Keratinocyte (primary cell): ENCODE data around the gene CMIP. TPM values are rescaled to one million over a fixed set of nuclear protein-coding genes. Genes with fewer than 3 reads are reported as not detected.

Experiments used
- DNase-seq: peaks from one replicate; pipeline ENCODE4 v3.0.0-alpha.2; 2011; ENCODE audit warnings: low read depth, missing footprints, low spot score
- FAIRE-seq: peaks from 2 replicates; lab custom pipeline; 2011; peaks lifted over from hg19 to GRCh38; lab: Jason Lieb, UNC
- H2AFZ ChIP-seq: 2 replicates; pipeline ENCODE4 v1.6.0; 2012; ENCODE audit warnings: low read length, control low read depth, inconsistent platforms; ENCODE audit not compliant: control insufficient read depth
- H3K27ac ChIP-seq: 2 replicates; pipeline ENCODE4 v1.5.1; 2011; ENCODE audit warnings: low read length; ENCODE audit not compliant: control insufficient read depth, insufficient read depth
- H3K27me3 ChIP-seq: 3 replicates; pipeline ENCODE4 v1.6.0; 2011; ENCODE audit warnings: low read length; ENCODE audit not compliant: control insufficient read depth, insufficient read depth; ENCODE audit errors: extremely low read depth
- H3K36me3 ChIP-seq, 2 experiments: 2 replicates in 1 of 2; 3 replicates in 1 of 2; pipeline ENCODE4 v1.5.1; 2011; ENCODE audit warnings: low read length in 2 of 2, mild to moderate bottlenecking in 1 of 2; ENCODE audit not compliant: control insufficient read depth in 2 of 2, insufficient read depth in 2 of 2; ENCODE audit errors: extremely low read depth in 1 of 2
- H3K4me1 ChIP-seq: 3 replicates; pipeline ENCODE4 v1.5.1; 2011; ENCODE audit warnings: low read length; ENCODE audit not compliant: control insufficient read depth, insufficient read depth; ENCODE audit errors: extremely low read depth
- H3K4me2 ChIP-seq: 3 replicates; pipeline ENCODE4 v1.6.0; 2011; ENCODE audit warnings: low read depth, low read length; ENCODE audit not compliant: control insufficient read depth, insufficient read depth; ENCODE audit errors: extremely low read depth
- H3K4me3 ChIP-seq, 3 experiments: fragments of 200-600 bp in 1 of 3; sonication (generic) in 1 of 3; 2 replicates in 2 of 3; 3 replicates in 1 of 3; pipeline ENCODE4 v1.5.1; 2011 to 2016; ENCODE audit warnings: low read length in 3 of 3, mild to moderate bottlenecking in 3 of 3, control low read depth in 2 of 3, inconsistent platforms in 1 of 3, low read depth in 1 of 3, mixed read lengths in 1 of 3, mixed run types in 1 of 3, moderate library complexity in 1 of 3; ENCODE audit not compliant: control insufficient read depth in 2 of 3, insufficient read depth in 2 of 3; ENCODE audit errors: extremely low read depth in 1 of 3
- H3K79me2 ChIP-seq: 2 replicates; pipeline ENCODE4 v1.6.0; 2012; ENCODE audit warnings: low read length; ENCODE audit not compliant: control insufficient read depth, insufficient read depth
- H3K9ac ChIP-seq: 3 replicates; pipeline ENCODE4 v1.6.0; 2011; ENCODE audit warnings: low read length; ENCODE audit not compliant: control insufficient read depth, insufficient read depth; ENCODE audit errors: extremely low read depth
- H3K9me1 ChIP-seq: 3 replicates; pipeline ENCODE4 v1.6.0; 2011; ENCODE audit warnings: low read length; ENCODE audit not compliant: control insufficient read depth, insufficient read depth; ENCODE audit errors: extremely low read depth
- H3K9me3 ChIP-seq: 2 replicates; pipeline ENCODE4 v1.5.1; 2012; ENCODE audit warnings: low read depth, low read length; ENCODE audit not compliant: control insufficient read depth
- H4K20me1 ChIP-seq: 3 replicates; pipeline ENCODE4 v1.6.0; 2011; ENCODE audit warnings: low read length; ENCODE audit not compliant: control insufficient read depth, insufficient read depth; ENCODE audit errors: extremely low read depth
- EZH2 ChIP-seq: IDR thresholded peaks from one replicate; pipeline ENCODE4 v1.6.1; 2012; ENCODE audit warnings: inconsistent platforms, mild to moderate bottlenecking, low read length, moderate library complexity
- dilution Hi-C: fragments of 300-500 bp; cut with MboI; formaldehyde crosslinking; loops from one replicate; pipeline ENCODE4 v1.7.0; 2020; ENCODE audit warnings: low sequenced_read_pairs; ENCODE audit not compliant: extremely low pct_ligation_motif_present
- polyA plus RNA-seq, 5 experiments: library from polyadenylated mRNA; depleted of rRNA in 3 of 5; stranded (reverse) in 3 of 5; stranded (forward) in 1 of 5; unstranded in 1 of 5; fragments of >200 nt; gene quantifications; 1 replicate in 1 of 5; 2 replicates in 3 of 5; 3 replicates in 1 of 5; pipeline versions ENCODE4 v1.2.1 to v1.2.3, GENCODE V29; 2011 to 2012; ENCODE audit warnings: missing spikeins in 2 of 5, low read depth in 1 of 5, low replicate concordance in 1 of 5
- TF ChIP-seq, protein P1 (sequence below), 3 experiments: IDR thresholded peaks in 1 of 3; conservative IDR thresholded peaks in 1 of 3; optimal IDR thresholded peaks in 1 of 3; 2 replicates in 2 of 3; 3 replicates in 1 of 3; pipeline versions ENCODE3 to v1.5.1; 2011; ENCODE audit warnings: low read length in 3 of 3, mild to moderate bottlenecking in 3 of 3, moderate library complexity in 2 of 3, control low read depth in 1 of 3, inconsistent platforms in 1 of 3; ENCODE audit not compliant: insufficient read depth in 2 of 3; ENCODE audit errors: extremely low read depth in 1 of 3

CMIP gene
- polyA plus RNA-seq, 1 donor (not counting 4 experiments of a cell fraction or from before 2014, with no cell fraction given): 5.0 TPM

DNA sequence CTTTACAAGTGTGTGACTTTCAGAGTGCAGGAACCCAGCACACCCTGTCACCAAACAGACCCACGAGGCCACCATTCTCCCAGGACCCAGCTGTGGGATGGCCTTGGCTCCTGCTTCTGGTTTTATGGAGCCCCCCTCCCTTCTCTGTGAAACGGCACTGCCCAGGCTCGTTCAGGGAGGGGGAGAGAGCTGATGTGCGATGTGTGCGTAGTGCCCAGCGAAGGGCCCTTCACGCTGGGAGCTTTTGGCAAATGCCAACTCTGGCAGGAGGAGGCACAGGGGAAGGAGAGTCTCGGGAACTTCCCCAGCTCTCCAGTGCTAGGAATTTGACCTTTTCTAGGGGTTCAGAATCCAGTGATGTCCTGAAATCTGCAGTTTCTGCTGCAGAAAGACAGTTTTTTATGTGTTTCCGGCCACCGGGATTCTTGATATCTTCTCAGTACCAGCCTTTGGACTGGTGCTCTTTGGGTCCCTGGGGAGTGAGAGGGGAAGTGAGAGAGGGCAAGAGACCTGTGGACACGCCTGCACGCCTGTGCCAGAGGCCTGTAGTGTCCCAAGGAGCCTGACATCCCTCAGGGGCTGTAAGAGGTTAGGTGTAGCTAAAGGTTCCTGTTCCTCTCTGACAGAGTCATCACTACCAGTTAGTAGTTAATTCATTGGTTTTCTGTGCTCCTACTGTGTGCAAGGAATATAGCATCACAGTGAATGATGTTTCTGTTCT lies 45.1 kb downstream of the CMIP start:
- Histone ChIP-seq H4K20me1 (peaks cover 11% of the 10 kb centered on the region), H3K4me1 (peaks cover 18% of the 10 kb centered on the region), H3K79me2 (peaks cover 92% of the 10 kb centered on the region), H3K36me3 (peaks cover 4 to 15% of the 10 kb centered on the region in 2 experiments), H3K4me2 (no peak overlapping the region), H3K4me3 (no peak overlapping the region), H2AFZ (no peak overlapping the region), H3K9me3 (no peaks in the 10 kb centered on the region), H3K27me3 (no peaks in the 10 kb centered on the region), H3K9me1 (peaks cover 12% of the 10 kb centered on the region), H3K9ac (no peak overlapping the region), H3K27ac (no peak overlapping the region)
- TF ChIP-seq, protein P1, sequence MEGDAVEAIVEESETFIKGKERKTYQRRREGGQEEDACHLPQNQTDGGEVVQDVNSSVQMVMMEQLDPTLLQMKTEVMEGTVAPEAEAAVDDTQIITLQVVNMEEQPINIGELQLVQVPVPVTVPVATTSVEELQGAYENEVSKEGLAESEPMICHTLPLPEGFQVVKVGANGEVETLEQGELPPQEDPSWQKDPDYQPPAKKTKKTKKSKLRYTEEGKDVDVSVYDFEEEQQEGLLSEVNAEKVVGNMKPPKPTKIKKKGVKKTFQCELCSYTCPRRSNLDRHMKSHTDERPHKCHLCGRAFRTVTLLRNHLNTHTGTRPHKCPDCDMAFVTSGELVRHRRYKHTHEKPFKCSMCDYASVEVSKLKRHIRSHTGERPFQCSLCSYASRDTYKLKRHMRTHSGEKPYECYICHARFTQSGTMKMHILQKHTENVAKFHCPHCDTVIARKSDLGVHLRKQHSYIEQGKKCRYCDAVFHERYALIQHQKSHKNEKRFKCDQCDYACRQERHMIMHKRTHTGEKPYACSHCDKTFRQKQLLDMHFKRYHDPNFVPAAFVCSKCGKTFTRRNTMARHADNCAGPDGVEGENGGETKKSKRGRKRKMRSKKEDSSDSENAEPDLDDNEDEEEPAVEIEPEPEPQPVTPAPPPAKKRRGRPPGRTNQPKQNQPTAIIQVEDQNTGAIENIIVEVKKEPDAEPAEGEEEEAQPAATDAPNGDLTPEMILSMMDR (optimal IDR thresholded peaks at IDR 0.05 in 1 of 3, IDR thresholded peaks at IDR 0.05 in 1 of 3, conservative IDR thresholded peaks at IDR 0.05 in 1 of 3; ENCODE audit: extremely low read depth in 1 of 3, insufficient read depth in 2 of 3, low read length in 3 of 3): no peak
- TF ChIP-seq EZH2: no peak
- DNase-seq (no peak), FAIRE-seq (no peak)
- dilution Hi-C loops: no loop called here

DNA sequence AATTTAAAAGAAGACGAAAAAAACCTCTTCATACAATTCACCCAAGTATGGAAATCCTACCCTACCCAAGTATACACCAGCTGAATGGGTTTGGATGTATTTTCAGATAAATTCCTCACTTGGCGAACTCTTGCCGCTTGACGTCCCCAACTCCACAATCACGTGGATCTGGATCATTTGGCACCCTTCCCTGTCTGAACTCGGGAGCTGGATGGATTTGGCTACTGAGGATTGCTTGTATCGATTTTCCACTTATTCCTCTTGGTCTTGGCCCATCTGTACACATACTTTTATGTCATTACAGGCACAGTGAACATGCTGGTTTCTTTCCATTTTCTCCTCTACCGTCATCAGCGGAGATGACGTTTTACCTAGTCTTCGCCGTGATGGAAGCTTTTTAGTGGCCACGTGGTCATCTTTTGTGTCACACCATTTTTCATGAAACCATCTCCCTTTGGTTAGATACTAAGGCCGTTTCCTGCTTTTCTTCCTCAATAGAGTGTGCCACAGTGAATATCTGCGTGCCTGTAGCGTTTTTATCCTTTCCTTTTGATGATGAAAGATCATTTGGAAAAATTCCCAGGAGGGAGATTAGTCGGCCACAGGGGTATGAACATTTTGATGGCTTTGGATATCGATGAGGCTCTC lies 47.1 kb downstream of the CMIP start:
- Histone ChIP-seq H3K9me1 (peaks cover 14% of the 10 kb centered on the region), H2AFZ (no peak overlapping the region), H3K36me3 (peaks cover 4 to 13% of the 10 kb centered on the region in 2 experiments), H3K4me1 (peaks cover 24% of the 10 kb centered on the region), H3K4me3 (no peak overlapping the region), H3K9me3 (no peaks in the 10 kb centered on the region), H3K27me3 (no peaks in the 10 kb centered on the region), H3K9ac (no peak overlapping the region), H3K4me2 (no peak overlapping the region), H3K79me2 (peaks cover 92% of the 10 kb centered on the region), H3K27ac (no peak overlapping the region), H4K20me1 (peaks cover 11% of the 10 kb centered on the region)
- TF ChIP-seq EZH2: no peak
- TF ChIP-seq, protein P1 (optimal IDR thresholded peaks at IDR 0.05 in 1 of 3, IDR thresholded peaks at IDR 0.05 in 1 of 3, conservative IDR thresholded peaks at IDR 0.05 in 1 of 3; ENCODE audit: extremely low read depth in 1 of 3, insufficient read depth in 2 of 3, low read length in 3 of 3): no peak
- dilution Hi-C loops: no loop called here
- no peak for FAIRE-seq
- DNase-seq: no peak
